Astrocyte of the cerebellum (primary cell): Measurements from ENCODE around the gene ZC3H4.

Source experiments
- DNase-seq: peaks from one replicate; pipeline ENCODE4 v3.0.0-alpha.2; 2011; ENCODE audit warnings: low read depth
- H3K4me3 ChIP-seq: 2 replicates; pipeline ENCODE4 v1.5.1; 2011; ENCODE audit warnings: mild to moderate bottlenecking, low read depth, low read length, moderate library complexity
- in situ Hi-C: cut with HindIII; loops from 2 replicates; pipeline ENCODE4 v1.10.0; 2017; ENCODE audit warnings: low sequenced_read_pairs
- TF ChIP-seq, protein P1 (sequence below): IDR thresholded peaks from 2 replicates; pipeline ENCODE4 v1.5.1; 2012; ENCODE audit warnings: low read length, low read depth, moderate library complexity, mild to moderate bottlenecking; ENCODE audit errors: missing control alignments

ZC3H4 gene

DNA sequence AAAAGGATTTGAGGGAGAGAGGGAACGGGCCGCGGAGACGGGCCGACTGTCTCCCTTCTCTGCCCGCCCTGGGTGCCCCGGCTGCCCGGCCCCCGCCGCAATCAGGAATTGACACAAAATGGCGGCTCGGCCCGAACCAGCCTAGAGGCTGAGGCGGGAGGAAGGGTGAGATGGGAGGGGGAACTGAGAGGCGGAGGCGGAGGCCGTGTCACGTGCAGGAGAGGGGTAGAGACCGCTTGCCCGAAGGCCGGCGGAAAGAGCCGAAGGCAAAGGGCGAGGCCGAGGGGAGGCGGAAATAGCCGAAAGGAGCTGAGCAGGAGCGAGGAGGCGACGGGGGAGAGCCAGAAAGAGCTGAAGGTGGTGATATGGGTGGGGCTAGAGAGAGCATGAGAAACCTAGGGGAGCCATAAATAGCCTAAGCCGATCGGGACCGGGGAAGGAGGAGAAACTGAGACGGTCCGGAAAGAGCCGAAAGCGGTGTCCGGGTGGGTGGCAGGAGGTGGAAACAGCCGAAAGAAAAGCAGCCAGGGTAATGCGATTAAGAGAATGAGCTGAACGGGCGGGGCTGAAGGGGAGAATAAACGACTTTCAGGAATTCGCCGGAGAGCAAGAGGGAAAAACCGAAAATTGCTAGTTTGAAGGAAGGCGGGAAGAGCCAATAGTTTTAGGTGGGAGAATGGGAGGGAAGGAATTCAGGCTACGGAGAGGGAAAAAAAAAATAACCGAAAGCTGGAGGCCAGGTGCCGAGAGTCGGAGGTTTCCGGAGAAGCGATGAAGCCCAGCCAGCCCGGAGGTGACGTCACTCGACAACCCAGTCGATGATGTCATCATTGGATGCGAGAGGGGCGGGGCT, at the start of gene ZC3H4:
ZC3H4 (minus strand) TSS at position 780 of the 853 bp plus-strand sequence. CDS start 1,192 bp downstream, outside the sequence.
- in situ Hi-C loops: no loop called here
- peak within 1 kb of the TSS; percentile 96 for H3K4me3 ChIP-seq
- DNase-seq: peak; percentile 99
- TF ChIP-seq, protein P1, sequence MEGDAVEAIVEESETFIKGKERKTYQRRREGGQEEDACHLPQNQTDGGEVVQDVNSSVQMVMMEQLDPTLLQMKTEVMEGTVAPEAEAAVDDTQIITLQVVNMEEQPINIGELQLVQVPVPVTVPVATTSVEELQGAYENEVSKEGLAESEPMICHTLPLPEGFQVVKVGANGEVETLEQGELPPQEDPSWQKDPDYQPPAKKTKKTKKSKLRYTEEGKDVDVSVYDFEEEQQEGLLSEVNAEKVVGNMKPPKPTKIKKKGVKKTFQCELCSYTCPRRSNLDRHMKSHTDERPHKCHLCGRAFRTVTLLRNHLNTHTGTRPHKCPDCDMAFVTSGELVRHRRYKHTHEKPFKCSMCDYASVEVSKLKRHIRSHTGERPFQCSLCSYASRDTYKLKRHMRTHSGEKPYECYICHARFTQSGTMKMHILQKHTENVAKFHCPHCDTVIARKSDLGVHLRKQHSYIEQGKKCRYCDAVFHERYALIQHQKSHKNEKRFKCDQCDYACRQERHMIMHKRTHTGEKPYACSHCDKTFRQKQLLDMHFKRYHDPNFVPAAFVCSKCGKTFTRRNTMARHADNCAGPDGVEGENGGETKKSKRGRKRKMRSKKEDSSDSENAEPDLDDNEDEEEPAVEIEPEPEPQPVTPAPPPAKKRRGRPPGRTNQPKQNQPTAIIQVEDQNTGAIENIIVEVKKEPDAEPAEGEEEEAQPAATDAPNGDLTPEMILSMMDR: no peak

DNA sequence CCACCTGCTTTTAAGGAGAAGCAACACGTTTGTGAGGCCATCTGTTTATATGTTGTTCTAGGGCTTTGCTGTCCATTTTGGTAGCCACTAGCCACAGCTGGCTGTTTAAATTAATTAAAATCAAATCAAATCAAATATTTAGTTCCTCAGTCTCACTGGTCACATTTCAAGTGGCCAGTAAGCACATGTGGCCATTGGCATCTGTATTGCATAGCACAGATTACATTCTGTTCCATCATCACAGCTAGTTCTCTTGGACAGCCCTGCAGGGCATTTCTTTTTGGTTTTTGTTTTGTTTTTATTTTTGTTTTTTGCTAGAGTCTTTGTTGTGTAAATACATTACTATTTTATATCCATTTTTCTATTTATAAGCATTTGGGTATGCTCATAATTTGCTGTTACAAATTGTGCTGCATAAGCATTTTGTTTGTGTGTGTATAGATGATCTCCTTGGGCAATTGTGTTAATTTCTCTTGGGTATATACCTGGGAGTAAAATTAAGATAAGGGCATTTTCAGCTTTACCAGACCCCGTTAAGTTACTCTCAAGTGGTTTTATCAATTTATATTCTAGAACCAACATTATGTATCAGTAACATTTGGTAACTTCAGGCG, 48.4 kb upstream of the ZC3H4 start:
- H3K4me3 ChIP-seq: no peak overlapping the region
- in situ Hi-C loops: no loop called here
- TF ChIP-seq, protein P1: no peak
- DNase-seq: no peak

DNA sequence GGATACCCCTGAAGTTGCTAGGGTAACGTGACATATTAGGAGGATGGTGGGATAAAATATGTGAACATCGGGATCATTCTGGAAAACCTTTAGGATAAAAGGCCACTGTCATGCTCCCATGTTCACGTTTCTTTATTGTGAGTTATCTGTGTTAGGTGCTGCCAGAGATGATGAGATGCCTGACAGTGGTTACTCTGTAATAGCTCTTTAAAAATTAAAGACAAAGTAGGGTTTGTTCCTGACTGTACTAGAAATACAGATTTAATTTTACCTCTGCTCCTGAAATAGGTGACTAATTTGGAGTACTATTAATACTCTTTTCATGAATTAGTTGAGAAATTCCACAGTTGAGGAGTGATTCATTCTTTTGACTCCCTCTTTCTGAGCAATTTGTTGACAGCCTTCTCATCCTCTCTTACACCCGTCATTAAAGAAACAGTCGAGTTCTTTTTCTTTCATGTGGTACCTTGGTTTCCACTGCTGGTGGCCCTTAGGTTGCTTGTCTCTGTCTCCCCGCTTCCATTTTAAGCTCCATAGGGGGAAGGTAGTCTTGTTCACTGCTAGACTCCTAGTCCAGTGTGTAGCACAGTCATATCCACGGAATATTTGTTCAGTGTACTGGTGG, 45.4 kb upstream of the ZC3H4 start:
- TF ChIP-seq, protein P1: no peak
- in situ Hi-C loops: no loop called here

DNA sequence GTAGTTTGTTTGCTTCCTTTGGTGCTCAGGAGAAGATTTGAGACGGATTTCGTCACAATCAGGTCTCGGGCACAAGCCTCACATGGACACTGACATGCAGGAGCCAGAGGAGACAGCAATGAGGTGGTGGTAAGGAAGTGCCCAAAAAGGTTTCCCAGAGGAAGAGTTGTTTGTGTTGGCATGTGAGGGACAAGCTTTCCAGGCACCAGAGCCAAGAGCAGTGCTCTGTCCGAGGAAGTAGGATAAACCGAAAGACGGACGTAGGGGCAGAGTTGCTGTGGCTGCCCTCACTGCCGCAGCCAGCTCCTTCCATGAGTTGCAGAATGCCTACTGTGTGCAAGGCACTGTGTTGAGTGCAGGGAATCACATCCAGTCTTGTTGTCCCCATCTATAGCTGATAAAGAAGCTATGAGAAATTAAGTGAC, 44.8 kb upstream of the ZC3H4 start:
- H3K4me3 ChIP-seq: no peak overlapping the region
- no peak for DNase-seq
- in situ Hi-C loops: no loop called here
- TF ChIP-seq, protein P1: no peak

More for the DNA sequence above, 45.4 kb upstream of the ZC3H4 start:
- no peak for DNase-seq
- H3K4me3 ChIP-seq: no peak overlapping the region

DNA sequence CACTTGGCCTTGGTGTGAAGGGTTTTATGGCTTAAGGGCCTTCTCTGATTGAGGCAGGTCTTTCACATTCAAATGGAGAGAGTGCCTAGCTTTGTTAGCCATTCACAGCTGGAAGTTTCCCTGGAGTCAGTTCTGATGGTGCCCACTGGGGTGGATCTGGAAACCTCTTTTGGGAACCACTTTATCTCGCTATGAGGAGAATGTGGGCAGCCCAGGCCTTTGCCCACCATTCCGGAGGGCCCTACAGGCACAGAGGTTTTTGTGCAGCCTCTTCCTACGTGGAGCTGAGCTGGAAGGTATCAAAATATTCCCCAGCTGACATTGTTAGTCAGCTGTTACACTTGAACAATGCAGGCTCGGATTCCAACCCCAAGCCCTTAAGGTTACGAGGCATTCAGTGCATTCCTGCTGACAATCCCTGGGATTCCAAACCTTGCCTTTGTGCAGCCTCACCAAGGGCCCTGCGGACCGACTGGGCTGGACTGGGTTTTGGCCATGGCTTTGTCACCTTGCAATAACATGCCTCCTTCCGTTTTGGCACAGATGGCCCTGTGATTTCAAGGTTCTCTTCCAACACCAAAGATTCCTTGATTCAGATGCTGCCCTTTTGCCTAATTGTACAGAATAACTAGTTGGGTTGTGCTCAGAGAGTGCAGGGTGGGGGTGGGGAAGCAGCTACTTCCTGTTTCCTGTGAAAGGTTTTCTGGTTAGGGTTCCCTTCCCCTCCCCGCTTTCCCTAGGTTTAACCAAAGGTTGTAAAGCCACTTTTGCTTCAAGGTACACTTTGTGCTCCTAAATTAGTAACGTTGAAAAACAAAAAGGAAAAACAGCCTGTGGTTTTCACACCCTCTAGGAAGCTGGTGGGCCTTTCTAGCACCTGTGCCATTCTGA, 44.1 kb upstream of the ZC3H4 start:
- TF ChIP-seq, protein P1: no peak
- in situ Hi-C loops: no loop called here
- DNase-seq: peak; percentile 75
- no peak overlapping the region for H3K4me3 ChIP-seq
